AG10803 (cell line): ENCODE data around the gene UBALD1.

Experiments used
- DNase-seq: peaks from one replicate; pipeline ENCODE4 v3.0.0; 2010; ENCODE audit warnings: low read depth
- H3K4me3 ChIP-seq: 2 replicates; pipeline ENCODE4 v1.5.1; 2011; ENCODE audit warnings: mild to moderate bottlenecking, low read length, control low read depth
- CTCF ChIP-seq: conservative IDR thresholded peaks from 2 replicates; pipeline ENCODE4 v1.5.1; 2011; ENCODE audit warnings: mild to moderate bottlenecking, low read length, control low read depth, inconsistent platforms

UBALD1 gene

GRCh38 chr16:4624015-4624826 lies 9.5 kb upstream of the UBALD1 start, which contains the start of gene MGRN1:
MGRN1 (plus strand) TSS chr16:4624826; CDS start chr16:4624961, 135 bp downstream.
- peak within 1 kb of the TSS; percentile 70 for H3K4me3 ChIP-seq
- DNase-seq = peak; percentile 98
- peak; percentile 94 for TF ChIP-seq CTCF

- TF ChIP-seq CTCF = no peak
- DNase-seq = no peak
- H3K4me3 ChIP-seq = no peak overlapping the region
Observed at GRCh38 chr16:4623593-4623992, 8.9 kb upstream of the UBALD1 start.

DNA sequence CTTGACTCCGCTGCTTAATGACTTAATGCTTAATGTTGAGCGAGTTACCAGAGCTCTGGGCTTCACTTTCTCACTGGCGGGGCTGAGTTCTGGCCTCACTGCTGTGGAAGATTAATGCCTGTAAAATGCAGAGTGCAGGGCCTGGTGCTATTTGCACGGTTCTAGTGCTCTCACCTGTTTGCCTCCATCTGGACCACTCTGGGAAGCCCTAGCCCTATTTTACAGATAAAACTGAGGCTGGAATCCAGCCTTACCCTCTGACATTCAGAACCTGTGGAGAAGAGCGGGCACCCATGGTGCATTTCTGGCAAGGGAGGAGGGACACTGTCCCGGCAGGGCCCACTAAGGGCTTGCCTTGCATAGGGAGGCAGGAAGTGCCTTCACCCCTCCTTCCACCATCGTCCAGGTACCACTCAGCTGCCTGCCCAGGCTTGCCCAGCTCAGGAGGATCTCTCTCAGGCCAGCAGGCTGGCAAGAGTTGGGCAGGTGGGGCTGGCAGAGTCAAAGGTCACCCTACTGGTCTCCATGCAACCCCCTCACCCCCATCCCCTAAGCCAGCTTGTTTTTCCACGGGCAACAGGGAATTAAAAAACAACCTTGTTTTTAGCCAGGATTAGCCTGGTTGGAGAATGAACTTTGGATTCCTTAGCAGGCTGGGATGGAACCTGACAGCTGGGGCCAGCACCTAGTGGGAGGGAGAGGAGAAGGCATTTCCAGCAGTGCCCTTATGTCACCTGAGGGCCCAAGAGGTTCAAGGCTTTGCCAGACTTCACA lies 4.1 kb upstream of the UBALD1 start:
- no peak for DNase-seq
- no peak for TF ChIP-seq CTCF
- H3K4me3 ChIP-seq = no peak overlapping the region

GRCh38 chr16:4617880-4618279 lies 3.2 kb upstream of the UBALD1 start:
- H3K4me3 ChIP-seq = no peak overlapping the region
- no peak for TF ChIP-seq CTCF
- no peak for DNase-seq

DNA sequence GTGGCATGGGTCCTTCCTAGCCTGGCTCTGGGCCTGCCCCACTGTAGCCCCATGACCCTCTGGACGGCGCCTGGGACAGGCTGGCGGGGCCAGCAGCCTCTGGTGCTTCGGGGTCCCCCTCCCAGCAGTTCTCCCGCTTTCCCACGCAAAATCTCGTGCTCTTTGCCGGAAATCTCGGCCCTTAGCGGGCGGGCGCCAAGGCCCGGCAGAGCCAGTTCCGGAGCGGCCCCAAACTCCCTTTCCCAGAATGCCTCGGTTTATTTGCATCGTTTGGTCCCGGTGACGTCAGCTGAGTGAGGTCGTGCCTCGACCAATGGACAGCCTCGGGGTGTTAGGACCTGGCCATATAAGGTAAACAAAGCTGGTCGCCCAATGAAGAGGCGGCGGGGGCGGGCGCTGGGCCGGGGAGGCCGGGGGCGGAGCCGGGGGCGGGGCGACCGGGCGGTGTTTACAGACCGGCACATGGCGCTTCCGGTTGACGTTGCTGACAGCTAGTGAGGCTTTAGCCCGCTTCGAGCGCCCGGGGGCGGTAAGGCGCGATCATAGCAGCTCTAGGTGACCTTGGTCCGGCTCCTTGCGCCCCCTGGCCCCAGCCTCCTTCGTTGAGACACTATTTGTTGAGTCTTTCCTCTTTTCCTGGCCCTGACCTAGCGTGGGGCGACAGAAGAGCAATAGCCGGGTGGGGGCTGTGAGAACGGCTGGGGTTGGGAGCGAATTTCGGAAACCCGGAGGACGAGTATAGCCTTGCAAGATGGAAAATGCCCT lies 1.5 kb upstream of the UBALD1 start:
- H3K4me3 ChIP-seq = peak overlapping the region; percentile 70
- peak; percentile 100 for DNase-seq
- peak; percentile 37 for TF ChIP-seq CTCF

GRCh38 chr16:4615384-4616046 lies 827 bp upstream of the UBALD1 start:
- H3K4me3 ChIP-seq = peak overlapping the region; percentile 85
- no peak for TF ChIP-seq CTCF
- DNase-seq = no peak
